GM12878 (cell line): Measurements from ENCODE around the gene EZH2. TPM values are rescaled to one million over a fixed set of nuclear protein-coding genes. Genes with fewer than 3 reads are reported as not detected.

Experiments used
- ATAC-seq: fragments of 200-7000 bp; cut with Tn5 transposase; 3 replicates; pipeline ENCODE4 v1.9.1; 2020; ENCODE audit warnings: mild to moderate bottlenecking, moderate library complexity
- BruUV-seq: library from RNA; stranded (reverse); fragments of 400-500 nt; replicated peaks from 2 replicates; lab custom pipeline; 2021; lab: Mats Ljungman, UMichigan
- CTCF ChIA-PET: fragments of 300-600 bp; sonication (Branson Sonifier 250); formaldehyde crosslinking; extraction: SDS; loops from one replicate; lab custom pipeline; 2021; ENCODE audit warnings: inconsistent platforms; lab: Yijun Ruan, JAX
- POLR2A ChIA-PET: fragments of 350-600 bp; formaldehyde crosslinking; extraction: SDS; loops from one replicate; lab custom pipeline; 2021; ENCODE audit warnings: inconsistent platforms; lab: Charles Lee
- RAD21 ChIA-PET: fragments of 300-600 bp; sonication (Branson Sonifier 250); formaldehyde crosslinking; loops from one replicate; lab custom pipeline; 2023; ENCODE audit warnings: antibody characterized with exemption; ENCODE audit not compliant: unreplicated experiment; lab: Charles Lee
- SMC1A ChIA-PET: fragments of 300-600 bp; sonication (Branson Sonifier 250); formaldehyde crosslinking; loops from one replicate; lab custom pipeline; 2023; ENCODE audit not compliant: unreplicated experiment, uncharacterized antibody; lab: Charles Lee
- DNase-seq: peaks from one replicate; pipeline ENCODE4 v3.0.0-alpha.2; 2011; ENCODE audit warnings: low read depth, low spot score
- FAIRE-seq: peaks from 3 replicates; lab custom pipeline; 2011; peaks lifted over from hg19 to GRCh38; lab: Jason Lieb, UNC
- H2AFZ ChIP-seq: 2 replicates; pipeline ENCODE4 v1.6.0; 2011; ENCODE audit warnings: low read depth, low read length, control low read depth; ENCODE audit not compliant: control insufficient read depth
- H3K27ac ChIP-seq: 2 replicates; pipeline ENCODE4 v1.5.1; 2011; ENCODE audit warnings: control low read depth; ENCODE audit not compliant: control insufficient read depth, insufficient read depth
- H3K27me3 ChIP-seq, 2 experiments: replicated peaks in 1 of 2; 2 replicates each; pipeline versions ENCODE4 v1.6.0 to v1.6.1; 2011; ENCODE audit warnings: low read length in 1 of 2; ENCODE audit not compliant: control insufficient read depth in 2 of 2, insufficient read depth in 2 of 2
- H3K36me3 ChIP-seq, 2 experiments: 2 replicates each; pipeline ENCODE4 v1.5.1; 2011; ENCODE audit warnings: low read length in 1 of 2; ENCODE audit not compliant: control insufficient read depth in 2 of 2, insufficient read depth in 2 of 2
- H3K4me1 ChIP-seq: 2 replicates; pipeline ENCODE4 v1.6.1; 2011; ENCODE audit warnings: mild to moderate bottlenecking, low read length, moderate library complexity, mixed read lengths; ENCODE audit not compliant: control insufficient read depth, insufficient read depth
- H3K4me2 ChIP-seq: 2 replicates; pipeline ENCODE4 v1.6.0; 2011; ENCODE audit warnings: control low read depth; ENCODE audit not compliant: control insufficient read depth, insufficient read depth
- H3K4me3 ChIP-seq: fragments of 200-600 bp; sonication (generic); 2 replicates; pipeline ENCODE4 v1.5.1; 2016
- H3K79me2 ChIP-seq: 2 replicates; pipeline ENCODE4 v1.6.0; 2011; ENCODE audit warnings: low read length; ENCODE audit not compliant: control insufficient read depth, insufficient read depth
- H3K9ac ChIP-seq: 2 replicates; pipeline ENCODE4 v1.8.0; 2011; ENCODE audit warnings: low read length, control low read depth, mixed read lengths; ENCODE audit not compliant: control insufficient read depth, insufficient read depth
- H3K9me3 ChIP-seq: replicated peaks from 3 replicates; pipeline ENCODE4 v1.5.1; 2011; ENCODE audit warnings: mild to moderate bottlenecking, low read length; ENCODE audit not compliant: control insufficient read depth, insufficient read depth
- H4K20me1 ChIP-seq: 2 replicates; pipeline ENCODE4 v1.6.0; 2011; ENCODE audit not compliant: control insufficient read depth, insufficient read depth
- CBX3 ChIP-seq: fragments of 200-600 bp; sonication (generic); IDR thresholded peaks from 2 replicates; pipeline ENCODE4 v1.6.1; 2016; ENCODE audit warnings: low read depth, borderline replicate concordance
- HDAC6 ChIP-seq: fragments of 200-600 bp; sonication (generic); IDR thresholded peaks from one replicate; pipeline ENCODE4 v1.8.0; 2017; ENCODE audit warnings: antibody characterized with exemption; ENCODE audit not compliant: unreplicated experiment
- SPI1 ChIP-seq: IDR thresholded peaks from 2 replicates; pipeline ENCODE4 v1.6.1; 2011; ENCODE audit warnings: low read depth, mild to moderate bottlenecking, low read length, moderate library complexity, borderline replicate concordance; ENCODE audit not compliant: insufficient read depth
- WGBS: methylation state at CpG from one replicate; pipeline ENCODE4 v1.1.6; 2016; ENCODE audit warnings: low lambda C conversion rate; ENCODE audit not compliant: insufficient replicate concordance, insufficient coverage; ENCODE audit errors: missing lambda C conversion rate; 5-methylcytosine and 5-hydroxymethylcytosine counted together
- in situ Hi-C: fragments of 300-500 bp; cut with MboI; formaldehyde crosslinking; loops from 9 replicates; pipeline ENCODE4 v1.14.3; 2018; ENCODE audit warnings: mixed read lengths
- intact Hi-C: fragments of 100-400 bp; cut with micrococcal nuclease; formaldehyde crosslinking; loops from one replicate; pipeline ENCODE4 v1.14.2; 2022; ENCODE audit not compliant: unreplicated experiment
- polyA plus RNA-seq, 11 experiments: library from polyadenylated mRNA; depleted of rRNA in 4 of 11; unstranded in 6 of 11; stranded (reverse) in 5 of 11; fragments of >200 nt; fragmentation: Nextera tagmentation in 4 of 11; fragmentation: Illumina TruSeq in 1 of 11; extraction: Ambion mirVana in 4 of 11; extraction: Trizol in 1 of 11; gene quantifications; 1 replicate in 1 of 11; 2 replicates in 10 of 11; pipeline versions ENCODE4 v1.2.1 to v1.2.3, GENCODE V29; 2011 to 2016; ENCODE audit warnings: inconsistent platforms in 2 of 11, missing spikeins in 2 of 11, low read depth in 1 of 11
- total RNA-seq, 4 experiments: library from RNA; depleted of rRNA in 3 of 4; stranded (reverse); fragments of >200 nt in 3 of 4; fragmentation: Illumina TruSeq in 1 of 4; extraction: Trizol in 1 of 4; gene quantifications; 2 replicates each; pipeline versions ENCODE4 v1.2.1 to v1.2.3, GENCODE V29; 2013 to 2021
- TF ChIP-seq, protein P1 (sequence below): fragments of 450-650 bp; IDR thresholded peaks from 2 replicates; pipeline ENCODE4 v1.6.1; 2017; ENCODE audit warnings: mild to moderate bottlenecking, moderate library complexity
- TF ChIP-seq, protein P2 (sequence below): IDR thresholded peaks from 2 replicates; pipeline ENCODE4 v1.6.1; 2012; ENCODE audit warnings: mild to moderate bottlenecking, low read depth, low read length

Gene EZH2
- total and polyA plus RNA-seq, 10 of the 15 experiments (the other 5 are each of a cell fraction or from before 2014, with no cell fraction given) = 19.4 to 69.6 (median 40.8) TPM

DNA sequence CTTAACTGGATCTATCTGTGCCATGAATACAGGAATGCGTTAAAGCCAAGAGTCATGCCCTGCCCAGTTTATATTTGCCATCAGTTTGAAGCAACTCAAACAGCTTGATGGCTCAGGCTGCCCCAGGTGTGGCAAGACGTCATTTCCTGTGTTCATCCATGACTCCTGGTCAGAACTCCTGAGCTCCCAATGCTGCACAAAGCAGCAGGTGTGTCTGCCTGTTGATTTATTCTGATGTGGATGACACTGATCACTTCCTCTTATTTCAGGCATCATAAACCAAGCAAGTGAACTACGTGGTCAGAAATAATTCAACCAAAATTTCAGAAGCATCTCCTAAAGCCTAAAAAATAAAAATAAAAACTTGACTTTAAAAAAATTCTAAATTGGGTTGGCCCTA, 68.5 kb downstream of the EZH2 start:
- Histone ChIP-seq H3K9ac (no peak overlapping the region), H3K4me1 (no peaks in the 10 kb centered on the region), H3K27me3 (no peaks in the 10 kb centered on the region), H3K79me2 (no peaks in the 10 kb centered on the region), H3K9me3 (no peaks in the 10 kb centered on the region), H3K4me2 (no peak overlapping the region), H3K36me3 (peaks cover 13 to 43% of the 10 kb centered on the region in 2 experiments), H3K27ac (no peak overlapping the region), H4K20me1 (no peaks in the 10 kb centered on the region), H3K4me3 (no peak overlapping the region), H2AFZ (no peak overlapping the region)
- FAIRE-seq = no peak
- intact Hi-C loops = no loop called here
- POLR2A ChIA-PET = no interaction called here
- CTCF ChIA-PET = interaction anchor here (0.9 to 1.9 kb wide), 5 partner anchors 10 to 250 kb away, joined by 3 to 5 read pairs (median 4); no protein-coding TSS in a partner anchor
- RAD21 ChIA-PET = interaction anchor here (0.5 to 1.9 kb wide), 2 partner anchors 148 to 183 kb away, joined by 3 to 7 read pairs; no protein-coding TSS in a partner anchor
- no peak for ATAC-seq
- BruUV-seq = no TSS peak
- SMC1A ChIA-PET = interaction anchor here (0.7 to 1.6 kb wide), 6 partner anchors 10 to 240 kb away, joined by 3 to 5 read pairs (median 3); no protein-coding TSS in a partner anchor
- in situ Hi-C loops = no loop called here
- peak; percentile 76; the same call in 1 of the 2 replicates for TF ChIP-seq SPI1
- TF ChIP-seq HDAC6 = no peak
- no peak for DNase-seq
- WGBS = 30% methylated on average over 3 of the region's 3 CpGs

DNA sequence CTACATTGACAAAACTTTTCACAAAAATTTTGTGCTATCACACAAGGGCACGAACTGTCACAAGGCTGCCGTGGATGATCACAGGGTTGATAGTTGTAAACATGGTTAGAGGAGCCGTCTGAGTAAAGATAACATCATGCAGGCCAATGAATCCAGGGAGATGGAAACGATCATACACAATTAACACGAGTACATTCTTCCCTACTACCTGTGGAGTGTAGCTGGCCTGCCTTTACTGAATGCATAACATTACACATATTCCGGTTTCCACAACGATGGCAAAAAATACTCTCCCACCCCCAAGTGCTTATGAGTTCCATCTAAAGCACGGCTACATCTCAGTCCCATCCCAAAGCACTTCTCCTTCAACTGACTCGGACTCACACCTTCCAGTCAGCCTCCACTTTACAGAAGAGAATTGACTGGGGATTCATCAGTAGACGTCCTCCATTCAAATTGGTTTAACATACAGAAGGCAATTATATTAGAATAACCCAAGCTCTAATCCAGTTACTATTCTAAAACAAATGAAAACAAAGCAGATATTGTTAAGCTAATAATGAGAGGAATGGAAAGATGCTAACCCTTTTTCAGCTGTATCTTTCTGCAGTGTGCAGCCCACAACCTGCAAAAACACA, 69.0 kb downstream of the EZH2 start:
- H3K4me1 ChIP-seq = no peaks in the 10 kb centered on the region
- peaks cover 13 to 43% of the 10 kb centered on the region in 2 experiments for H3K36me3 ChIP-seq
- DNase-seq (no peak), FAIRE-seq (no peak), ATAC-seq (no peak)
- no peak overlapping the region for H2AFZ ChIP-seq
- H4K20me1 ChIP-seq = no peaks in the 10 kb centered on the region
- ChIA-PET CTCF (interaction anchor here (0.9 to 1.8 kb wide), 4 partner anchors 9 to 251 kb away, joined by 3 to 5 read pairs (median 4); no protein-coding TSS in a partner anchor), POLR2A (no interaction called here), SMC1A (interaction anchor here (0.7 to 1.2 kb wide), 3 partner anchors 9 to 58 kb away, joined by 3 read pairs; no protein-coding TSS in a partner anchor), RAD21 (interaction anchor here (0.5 to 1.9 kb wide), 2 partner anchors 148 to 182 kb away, joined by 3 to 7 read pairs; no protein-coding TSS in a partner anchor)
- 72% methylated on average over 10 of the region's 10 CpGs for WGBS
- no peaks in the 10 kb centered on the region for H3K9me3 ChIP-seq
- no peak overlapping the region for H3K4me2 ChIP-seq
- BruUV-seq = no TSS peak
- in situ Hi-C loops = no loop called here
- no peaks in the 10 kb centered on the region for H3K79me2 ChIP-seq
- H3K9ac ChIP-seq = no peak overlapping the region
- intact Hi-C loops = no loop called here
- no peak overlapping the region for H3K4me3 ChIP-seq
- H3K27ac ChIP-seq = no peak overlapping the region
- no peaks in the 10 kb centered on the region for H3K27me3 ChIP-seq
- TF ChIP-seq, protein P1, sequence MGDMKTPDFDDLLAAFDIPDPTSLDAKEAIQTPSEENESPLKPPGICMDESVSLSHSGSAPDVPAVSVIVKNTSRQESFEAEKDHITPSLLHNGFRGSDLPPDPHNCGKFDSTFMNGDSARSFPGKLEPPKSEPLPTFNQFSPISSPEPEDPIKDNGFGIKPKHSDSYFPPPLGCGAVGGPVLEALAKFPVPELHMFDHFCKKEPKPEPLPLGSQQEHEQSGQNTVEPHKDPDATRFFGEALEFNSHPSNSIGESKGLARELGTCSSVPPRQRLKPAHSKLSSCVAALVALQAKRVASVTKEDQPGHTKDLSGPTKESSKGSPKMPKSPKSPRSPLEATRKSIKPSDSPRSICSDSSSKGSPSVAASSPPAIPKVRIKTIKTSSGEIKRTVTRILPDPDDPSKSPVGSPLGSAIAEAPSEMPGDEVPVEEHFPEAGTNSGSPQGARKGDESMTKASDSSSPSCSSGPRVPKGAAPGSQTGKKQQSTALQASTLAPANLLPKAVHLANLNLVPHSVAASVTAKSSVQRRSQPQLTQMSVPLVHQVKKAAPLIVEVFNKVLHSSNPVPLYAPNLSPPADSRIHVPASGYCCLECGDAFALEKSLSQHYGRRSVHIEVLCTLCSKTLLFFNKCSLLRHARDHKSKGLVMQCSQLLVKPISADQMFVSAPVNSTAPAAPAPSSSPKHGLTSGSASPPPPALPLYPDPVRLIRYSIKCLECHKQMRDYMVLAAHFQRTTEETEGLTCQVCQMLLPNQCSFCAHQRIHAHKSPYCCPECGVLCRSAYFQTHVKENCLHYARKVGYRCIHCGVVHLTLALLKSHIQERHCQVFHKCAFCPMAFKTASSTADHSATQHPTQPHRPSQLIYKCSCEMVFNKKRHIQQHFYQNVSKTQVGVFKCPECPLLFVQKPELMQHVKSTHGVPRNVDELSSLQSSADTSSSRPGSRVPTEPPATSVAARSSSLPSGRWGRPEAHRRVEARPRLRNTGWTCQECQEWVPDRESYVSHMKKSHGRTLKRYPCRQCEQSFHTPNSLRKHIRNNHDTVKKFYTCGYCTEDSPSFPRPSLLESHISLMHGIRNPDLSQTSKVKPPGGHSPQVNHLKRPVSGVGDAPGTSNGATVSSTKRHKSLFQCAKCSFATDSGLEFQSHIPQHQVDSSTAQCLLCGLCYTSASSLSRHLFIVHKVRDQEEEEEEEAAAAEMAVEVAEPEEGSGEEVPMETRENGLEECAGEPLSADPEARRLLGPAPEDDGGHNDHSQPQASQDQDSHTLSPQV = no peak
- TF ChIP-seq, protein P2, sequence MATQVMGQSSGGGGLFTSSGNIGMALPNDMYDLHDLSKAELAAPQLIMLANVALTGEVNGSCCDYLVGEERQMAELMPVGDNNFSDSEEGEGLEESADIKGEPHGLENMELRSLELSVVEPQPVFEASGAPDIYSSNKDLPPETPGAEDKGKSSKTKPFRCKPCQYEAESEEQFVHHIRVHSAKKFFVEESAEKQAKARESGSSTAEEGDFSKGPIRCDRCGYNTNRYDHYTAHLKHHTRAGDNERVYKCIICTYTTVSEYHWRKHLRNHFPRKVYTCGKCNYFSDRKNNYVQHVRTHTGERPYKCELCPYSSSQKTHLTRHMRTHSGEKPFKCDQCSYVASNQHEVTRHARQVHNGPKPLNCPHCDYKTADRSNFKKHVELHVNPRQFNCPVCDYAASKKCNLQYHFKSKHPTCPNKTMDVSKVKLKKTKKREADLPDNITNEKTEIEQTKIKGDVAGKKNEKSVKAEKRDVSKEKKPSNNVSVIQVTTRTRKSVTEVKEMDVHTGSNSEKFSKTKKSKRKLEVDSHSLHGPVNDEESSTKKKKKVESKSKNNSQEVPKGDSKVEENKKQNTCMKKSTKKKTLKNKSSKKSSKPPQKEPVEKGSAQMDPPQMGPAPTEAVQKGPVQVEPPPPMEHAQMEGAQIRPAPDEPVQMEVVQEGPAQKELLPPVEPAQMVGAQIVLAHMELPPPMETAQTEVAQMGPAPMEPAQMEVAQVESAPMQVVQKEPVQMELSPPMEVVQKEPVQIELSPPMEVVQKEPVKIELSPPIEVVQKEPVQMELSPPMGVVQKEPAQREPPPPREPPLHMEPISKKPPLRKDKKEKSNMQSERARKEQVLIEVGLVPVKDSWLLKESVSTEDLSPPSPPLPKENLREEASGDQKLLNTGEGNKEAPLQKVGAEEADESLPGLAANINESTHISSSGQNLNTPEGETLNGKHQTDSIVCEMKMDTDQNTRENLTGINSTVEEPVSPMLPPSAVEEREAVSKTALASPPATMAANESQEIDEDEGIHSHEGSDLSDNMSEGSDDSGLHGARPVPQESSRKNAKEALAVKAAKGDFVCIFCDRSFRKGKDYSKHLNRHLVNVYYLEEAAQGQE = no peak
- no peak for TF ChIP-seq CBX3
